HG02943 (cell line): ENCODE results near the gene ARPP21.

Source experiments
- ATAC-seq: cut with Tn5 transposase; IDR thresholded peaks from one replicate; pipeline ENCODE4 v1.9.1; 2021; ENCODE audit warnings: mild to moderate bottlenecking, low read depth, moderate library complexity; ENCODE audit not compliant: unreplicated experiment

ARPP21 gene

DNA sequence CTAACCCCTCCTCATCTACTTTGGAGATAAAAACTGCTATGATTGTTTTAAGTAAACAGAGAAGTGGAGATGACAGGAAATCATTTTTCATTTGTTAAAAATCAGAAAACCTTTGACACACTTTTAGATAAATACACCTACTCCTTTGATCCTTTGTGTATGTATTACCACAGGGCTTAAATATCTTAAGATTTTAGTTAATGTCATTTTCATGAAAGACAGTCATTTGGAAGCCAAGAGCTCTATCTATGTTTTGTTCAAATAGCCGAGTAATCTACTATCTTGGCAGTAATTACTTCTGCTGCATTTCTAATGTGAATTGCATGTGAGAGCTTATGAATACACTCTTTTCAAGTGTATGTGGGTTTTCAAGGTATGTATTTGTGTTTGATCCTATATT lies 2.0 kb downstream of the ARPP21 start:
- no peak for ATAC-seq

DNA sequence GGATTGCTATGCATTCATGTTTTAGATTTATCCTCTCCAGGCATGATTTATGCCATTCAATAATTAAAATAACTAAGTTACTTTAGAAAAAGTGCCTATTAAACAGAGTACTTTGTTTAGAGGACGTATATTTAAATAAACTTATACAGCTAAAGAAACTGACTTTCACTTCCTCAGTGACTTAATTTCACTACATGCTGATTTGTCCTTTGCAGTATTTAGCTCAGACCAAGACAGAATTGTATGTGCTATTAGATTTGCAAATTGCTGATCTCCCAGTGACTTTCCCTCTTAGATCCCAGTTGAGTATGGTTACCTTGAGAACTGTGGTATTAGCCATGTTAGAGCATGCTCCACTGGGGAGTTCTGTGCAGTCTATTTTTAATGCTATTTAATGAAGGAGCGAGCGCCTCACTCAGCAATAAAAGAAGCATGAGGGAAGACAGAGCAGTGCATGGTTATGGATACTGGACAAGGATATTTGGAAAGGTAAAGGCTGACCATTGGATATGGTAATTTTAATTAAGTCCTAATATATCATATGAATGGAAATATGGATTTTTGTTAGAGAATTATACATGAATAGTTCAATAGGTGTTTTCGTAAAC lies 2.7 kb downstream of the ARPP21 start:
- no peak for ATAC-seq

DNA sequence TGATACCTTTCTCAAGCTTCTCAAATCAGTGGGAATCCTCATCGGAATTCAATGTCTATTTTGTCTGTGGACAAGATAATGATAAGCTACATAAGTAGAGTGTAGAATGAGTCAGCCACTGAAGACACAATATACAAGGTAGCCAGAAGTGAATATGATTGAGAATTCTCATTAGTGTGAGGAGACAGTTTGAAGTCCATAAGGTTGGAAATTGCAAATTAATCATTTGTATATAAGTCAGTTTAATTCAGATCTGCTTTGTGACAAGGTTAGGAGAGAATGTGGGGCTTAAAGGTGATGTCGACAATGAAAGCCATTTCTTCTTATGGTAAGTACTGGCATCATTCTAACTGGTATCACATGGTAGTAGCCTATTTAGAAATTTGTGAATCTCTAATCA lies 4.2 kb downstream of the ARPP21 start:
- ATAC-seq, result no peak

GRCh38 chr3:35644451-35644850 lies 5.1 kb downstream of the ARPP21 start:
- no peak for ATAC-seq

DNA sequence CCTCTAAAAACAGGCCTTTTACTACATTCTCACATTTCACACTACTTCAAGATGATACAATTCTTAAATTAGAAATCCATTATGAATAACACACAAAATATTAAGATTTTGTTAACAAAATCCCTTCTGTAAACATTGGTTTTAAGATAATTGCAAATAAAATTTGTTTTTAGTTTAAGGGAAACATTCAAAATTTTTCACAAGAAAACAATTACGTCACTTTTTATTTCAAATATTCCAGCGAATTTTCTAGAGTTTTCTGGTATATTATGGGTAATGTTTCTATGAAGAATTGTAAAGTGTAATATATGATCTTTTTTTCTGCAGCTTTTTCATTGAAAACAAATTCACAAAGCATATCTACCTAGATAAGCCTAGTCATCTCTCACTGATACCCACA lies 5.9 kb downstream of the ARPP21 start:
- ATAC-seq, result no peak

- ATAC-seq, result no peak
Observed at GRCh38 chr3:35646081-35646480, 6.8 kb downstream of the ARPP21 start.

GRCh38 chr3:35647461-35647860 lies 8.1 kb downstream of the ARPP21 start:
- ATAC-seq, result no peak

DNA sequence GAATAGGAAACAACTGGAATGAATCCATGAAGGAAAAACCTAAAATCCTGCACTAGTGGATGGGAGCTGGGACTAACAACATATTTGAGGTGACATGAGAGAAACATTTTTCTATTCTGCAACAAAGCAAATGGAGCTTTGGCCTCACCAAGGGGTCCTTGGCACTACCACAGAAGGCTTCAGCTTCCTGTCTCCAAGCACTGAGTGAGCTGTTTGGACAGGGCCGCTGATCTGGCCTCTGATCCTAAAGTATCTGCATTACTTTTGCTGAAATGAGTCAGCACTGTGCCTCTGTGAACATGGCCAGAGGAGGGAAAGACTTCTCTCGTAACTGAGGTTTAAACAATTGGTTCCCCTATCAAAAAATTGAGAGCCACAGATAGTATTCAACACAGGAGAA lies 9.0 kb downstream of the ARPP21 start:
- no peak for ATAC-seq

DNA sequence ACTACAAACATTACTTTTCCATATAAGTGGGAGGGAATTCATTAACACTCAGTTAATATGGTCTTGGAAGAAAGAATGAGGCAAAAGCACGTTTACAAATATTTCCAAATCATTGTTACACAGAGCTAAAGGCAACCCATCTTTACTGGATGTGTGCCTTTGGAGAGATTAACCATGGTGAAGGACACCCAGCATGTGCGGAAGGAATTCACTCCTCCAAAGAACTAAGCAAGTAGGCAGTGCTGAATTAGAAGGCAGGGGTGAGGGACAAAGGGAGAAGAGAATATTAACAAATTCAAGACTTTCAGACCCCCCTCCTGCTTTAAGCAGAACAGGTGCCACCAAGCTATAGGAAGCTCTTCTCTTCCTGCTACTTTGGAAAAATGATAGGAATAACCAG lies 10.1 kb downstream of the ARPP21 start:
- no peak for ATAC-seq

DNA sequence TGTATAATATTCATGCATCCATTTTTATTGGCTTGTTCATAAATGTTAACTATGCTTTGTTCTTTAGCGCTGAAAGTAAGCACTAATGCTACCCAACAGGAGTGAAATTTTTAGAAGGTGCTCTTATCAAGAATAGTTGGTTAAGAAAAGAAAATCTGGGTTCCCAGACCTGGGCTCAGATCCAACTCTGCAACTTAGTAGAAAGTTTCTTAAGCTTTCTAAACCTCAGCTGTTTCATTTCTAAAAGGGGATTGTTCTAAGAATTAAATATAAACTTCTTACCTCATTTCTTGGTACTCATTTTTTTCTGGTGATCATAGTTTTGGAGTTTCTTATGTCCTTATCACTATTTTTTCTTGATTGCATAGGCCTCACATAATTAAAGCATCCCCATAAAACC lies 12.1 kb downstream of the ARPP21 start:
- no peak for ATAC-seq

DNA sequence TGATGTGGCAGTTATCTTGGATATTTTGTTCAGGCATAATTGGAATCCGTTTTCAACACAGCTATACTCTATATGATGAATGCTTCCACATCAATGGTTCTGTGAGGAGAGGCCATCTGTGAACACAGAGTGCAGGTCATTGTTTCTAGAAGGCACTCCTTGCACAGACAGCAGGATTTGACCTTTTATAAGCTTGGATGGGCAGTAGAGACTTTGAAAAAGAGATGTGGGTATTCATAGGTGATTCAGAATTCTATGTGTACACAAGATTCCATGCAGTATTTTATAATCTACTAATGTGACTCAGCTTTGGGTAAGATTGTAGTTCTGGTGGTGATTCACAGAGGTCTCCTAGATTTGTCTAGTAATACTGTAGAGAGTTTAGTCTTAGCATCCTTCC lies 12.5 kb downstream of the ARPP21 start:
- ATAC-seq, result no peak

DNA sequence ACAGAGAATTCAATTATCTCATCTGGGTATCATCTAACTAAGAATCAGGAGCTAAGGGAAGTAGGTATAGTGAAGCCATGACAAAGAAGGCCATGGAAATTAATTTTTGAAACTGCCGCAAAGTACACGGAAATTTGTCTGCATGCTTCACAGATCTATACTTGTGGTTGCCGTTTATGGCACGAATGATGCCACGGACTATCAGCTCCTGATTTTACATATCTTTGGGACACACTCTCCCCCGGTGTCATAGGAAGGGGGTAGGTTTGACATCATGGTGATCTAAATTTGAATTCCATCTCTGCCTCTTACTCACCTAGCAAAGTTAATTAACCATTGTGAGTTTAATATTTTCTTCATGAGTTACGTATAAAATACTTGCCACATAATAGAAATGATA lies 14.0 kb downstream of the ARPP21 start:
- no peak for ATAC-seq

- ATAC-seq, result no peak
Observed at GRCh38 chr3:35654476-35654875, 15.2 kb downstream of the ARPP21 start.

GRCh38 chr3:35658686-35659085 lies 19.4 kb downstream of the ARPP21 start:
- no peak for ATAC-seq

DNA sequence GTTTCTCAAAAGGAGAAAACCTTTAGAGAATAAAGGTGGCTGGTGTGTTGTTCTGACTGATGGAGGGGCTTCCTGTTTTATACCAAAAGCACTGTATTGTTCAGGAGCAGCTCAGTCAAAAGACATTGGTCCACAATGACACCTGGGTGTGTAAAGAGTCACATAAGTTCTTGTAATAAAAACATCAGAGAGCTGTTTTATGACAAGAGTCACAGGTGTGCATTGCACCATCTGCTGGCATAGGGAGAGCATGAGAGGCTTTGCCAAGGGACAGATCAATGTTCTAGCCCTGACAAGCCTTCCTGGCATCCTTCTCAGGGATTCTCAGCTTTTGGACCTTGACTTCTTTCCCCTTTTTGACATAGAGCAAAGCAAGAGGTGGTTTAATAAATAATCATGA lies 20.4 kb downstream of the ARPP21 start:
- ATAC-seq, result no peak

DNA sequence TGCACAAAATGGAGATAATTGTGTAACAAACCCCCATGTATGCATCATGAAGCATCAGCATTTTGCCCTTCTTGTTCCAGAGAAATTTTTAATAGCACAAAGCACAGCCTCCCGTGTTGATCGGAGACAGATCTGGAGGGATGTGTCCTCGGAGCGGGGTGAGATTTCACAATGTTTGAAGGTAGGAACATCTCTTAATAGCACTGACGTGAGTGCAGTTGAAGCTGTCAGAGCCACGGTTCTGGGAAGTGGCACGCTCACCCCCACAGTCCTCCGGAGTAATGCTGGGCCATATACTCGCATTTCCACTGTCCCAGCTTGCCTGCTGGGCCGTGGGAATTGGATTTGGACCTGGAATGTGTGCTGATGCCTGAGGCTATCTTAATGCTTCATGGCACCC lies 24.1 kb downstream of the ARPP21 start:
- ATAC-seq, result no peak

DNA sequence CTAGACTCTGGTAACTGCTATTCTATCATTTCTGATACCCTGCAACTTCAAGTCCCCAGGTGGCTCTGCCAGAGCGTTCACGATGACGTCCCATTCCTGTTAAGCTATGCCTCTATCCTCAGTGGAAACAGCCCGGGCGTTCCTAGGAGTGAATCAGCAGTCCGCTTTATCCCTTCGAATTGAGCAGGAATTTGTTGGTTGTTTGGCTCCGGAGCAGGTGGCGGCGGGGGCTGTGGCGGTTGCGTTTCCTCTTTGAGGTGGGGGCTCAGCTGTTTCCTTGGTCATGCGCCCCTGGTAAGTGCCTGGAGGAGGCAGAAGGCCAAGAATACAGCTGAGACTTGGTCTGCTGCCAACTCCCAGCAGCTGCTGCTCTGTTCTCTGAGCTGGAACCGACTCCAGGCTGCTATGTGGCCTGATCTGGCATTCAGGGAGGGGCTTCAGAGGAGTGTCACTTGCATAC lies 25.2 kb downstream of the ARPP21 start:
- no peak for ATAC-seq

DNA sequence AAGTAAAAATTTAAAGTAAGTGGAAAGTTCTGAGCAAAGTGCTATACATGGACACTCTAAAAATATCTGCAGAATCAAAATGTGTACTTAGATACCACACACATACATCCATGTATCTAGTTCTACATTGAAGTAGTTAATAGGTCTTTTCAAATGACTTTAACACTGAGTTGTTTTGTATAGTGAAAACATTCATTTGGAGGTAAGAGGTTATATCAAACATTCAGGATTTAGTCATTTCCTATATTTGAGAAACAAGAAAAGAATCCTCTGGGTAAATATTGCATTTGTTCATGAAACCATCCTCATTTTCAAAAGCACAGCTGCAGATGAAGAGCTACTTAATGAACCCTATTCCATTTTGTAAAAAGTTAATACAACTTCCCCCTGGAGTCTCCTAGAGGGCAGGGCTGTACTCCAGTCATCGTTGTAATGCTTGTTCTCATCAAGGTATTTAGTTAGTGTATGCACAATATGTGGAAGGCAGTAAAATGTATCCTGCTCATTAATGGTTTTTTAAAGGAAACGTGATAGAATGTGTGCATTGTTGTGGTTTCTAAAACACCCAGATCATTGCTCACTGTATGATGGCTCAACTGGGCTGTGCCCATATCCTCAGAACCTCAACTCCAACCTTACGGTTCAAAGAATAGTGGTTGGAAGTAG lies 26.2 kb downstream of the ARPP21 start:
- ATAC-seq, result no peak

- no peak for ATAC-seq
Observed at GRCh38 chr3:35666888-35667287, 27.6 kb downstream of the ARPP21 start.

- ATAC-seq, result no peak
Observed at GRCh38 chr3:35670408-35670965, 31.2 kb downstream of the ARPP21 start.

GRCh38 chr3:35671483-35671882 lies 32.2 kb downstream of the ARPP21 start:
- ATAC-seq, result no peak

- no peak for ATAC-seq
Observed at GRCh38 chr3:35673017-35673416, 33.7 kb downstream of the ARPP21 start.
